Osteoblast (primary cell): ENCODE data around the gene PML. TPM values are rescaled to one million over a fixed set of nuclear protein-coding genes. Genes with fewer than 3 reads are reported as not detected.

Source experiments
- DNase-seq: peaks from one replicate; pipeline ENCODE4 v3.0.0; 2011; ENCODE audit warnings: low spot score, mixed read lengths; ENCODE audit not compliant: insufficient read length; ENCODE audit errors: missing footprints
- H2AFZ ChIP-seq: 2 replicates; pipeline ENCODE4 v1.6.0; 2011; ENCODE audit warnings: mild to moderate bottlenecking, low read length
- H3K27ac ChIP-seq: 2 replicates; pipeline ENCODE4 v1.5.1; 2011; ENCODE audit warnings: mild to moderate bottlenecking, low read depth, low read length, moderate library complexity
- H3K27me3 ChIP-seq: 2 replicates; pipeline ENCODE4 v1.6.0; 2012; ENCODE audit warnings: mild to moderate bottlenecking, control low read depth, inconsistent platforms, low read length, moderate library complexity; ENCODE audit not compliant: insufficient read depth
- H3K36me3 ChIP-seq: 2 replicates; pipeline ENCODE4 v1.5.1; 2011; ENCODE audit warnings: mild to moderate bottlenecking, low read length, control low read depth, moderate library complexity; ENCODE audit not compliant: insufficient read depth
- H3K4me1 ChIP-seq: 2 replicates; pipeline ENCODE4 v1.5.1; 2011; ENCODE audit warnings: mild to moderate bottlenecking, low read length, control low read depth, moderate library complexity; ENCODE audit not compliant: insufficient read depth
- H3K4me2 ChIP-seq: 2 replicates; pipeline ENCODE4 v1.6.0; 2011; ENCODE audit warnings: mild to moderate bottlenecking, low read length; ENCODE audit not compliant: insufficient read depth
- H3K4me3 ChIP-seq: fragments of 200-600 bp; sonication (generic); 3 replicates; pipeline ENCODE4 v1.5.1; 2012; ENCODE audit warnings: mild to moderate bottlenecking, low read length, inconsistent platforms; ENCODE audit not compliant: insufficient read depth
- H3K79me2 ChIP-seq: 2 replicates; pipeline ENCODE4 v1.6.0; 2012; ENCODE audit warnings: mild to moderate bottlenecking, low read length, control low read depth, inconsistent platforms; ENCODE audit not compliant: insufficient read depth
- H3K9me3 ChIP-seq: 2 replicates; pipeline ENCODE4 v1.5.1; 2011; ENCODE audit warnings: low read depth, low read length, control low read depth
- H4K20me1 ChIP-seq: 2 replicates; pipeline ENCODE4 v1.6.0; 2012; ENCODE audit warnings: mild to moderate bottlenecking, low read length, control low read depth; ENCODE audit not compliant: insufficient read depth
- CTCF ChIP-seq: IDR thresholded peaks from 2 replicates; pipeline ENCODE4 v1.5.1; 2011; ENCODE audit warnings: mild to moderate bottlenecking, low read depth, low read length, moderate library complexity; ENCODE audit errors: extremely low read depth
- total RNA-seq: library from RNA; depleted of rRNA; stranded (reverse); fragments of >200 nt; gene quantifications from 2 replicates; pipeline ENCODE4 v1.2.3, GENCODE V29; 2012

Gene PML
- total RNA-seq, 1 donor, result 46.7 TPM

DNA sequence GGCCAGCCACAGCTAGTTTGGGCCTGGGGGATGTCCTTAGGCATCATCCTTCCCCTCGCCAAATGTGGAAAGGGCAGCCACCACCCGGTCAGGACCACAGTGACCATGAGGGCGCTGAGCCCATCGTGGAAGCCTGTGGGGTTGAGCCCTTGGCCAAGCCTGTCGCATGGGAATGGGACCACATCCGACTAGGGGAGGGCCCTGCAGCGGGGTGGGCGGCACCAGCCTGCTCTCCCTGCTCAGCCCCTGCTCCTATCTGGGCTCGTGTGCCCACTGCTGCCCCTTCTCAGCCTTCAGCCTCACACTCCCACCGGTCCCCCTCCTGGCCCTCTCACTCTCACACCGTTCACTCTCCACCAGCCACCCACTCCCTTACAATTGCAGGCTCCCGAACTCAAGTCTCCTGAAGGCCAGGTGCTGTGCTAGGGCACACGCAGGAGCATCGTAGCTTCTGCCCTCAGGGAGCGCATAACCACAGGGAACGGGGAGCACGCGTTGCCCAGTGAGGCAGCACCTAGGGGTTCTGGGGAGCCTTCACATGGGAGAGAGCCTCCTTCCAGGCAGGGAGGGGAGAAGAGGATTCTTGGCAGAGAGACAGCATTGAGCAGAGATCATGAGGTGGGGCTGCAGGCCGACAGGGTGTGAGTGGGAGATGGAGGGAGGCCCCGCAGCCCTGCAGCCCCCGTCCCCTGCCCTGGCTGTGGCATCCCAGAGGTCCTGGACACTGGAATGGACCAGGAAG, 42.2 kb upstream of the PML start:
- peak overlapping the region; percentile 75 for H3K27ac ChIP-seq
- H2AFZ ChIP-seq, result no peak overlapping the region
- no peaks in the 10 kb centered on the region for H3K27me3 ChIP-seq
- peak; percentile 50 for DNase-seq
- H3K79me2 ChIP-seq, result no peaks in the 10 kb centered on the region
- H3K4me2 ChIP-seq, result no peak overlapping the region
- H3K4me1 ChIP-seq, result peaks cover 40% of the 10 kb centered on the region
- H3K36me3 ChIP-seq, result peaks cover 52% of the 10 kb centered on the region
- H3K9me3 ChIP-seq, result no peaks in the 10 kb centered on the region
- H3K4me3 ChIP-seq, result no peak overlapping the region
- H4K20me1 ChIP-seq, result peaks cover 6% of the 10 kb centered on the region
- no peak for TF ChIP-seq CTCF

GRCh38 chr15:73952913-73953750, 41.4 kb upstream of the PML start:
- Histone ChIP-seq H2AFZ (no peak overlapping the region), H3K27ac (no peak overlapping the region)

DNA sequence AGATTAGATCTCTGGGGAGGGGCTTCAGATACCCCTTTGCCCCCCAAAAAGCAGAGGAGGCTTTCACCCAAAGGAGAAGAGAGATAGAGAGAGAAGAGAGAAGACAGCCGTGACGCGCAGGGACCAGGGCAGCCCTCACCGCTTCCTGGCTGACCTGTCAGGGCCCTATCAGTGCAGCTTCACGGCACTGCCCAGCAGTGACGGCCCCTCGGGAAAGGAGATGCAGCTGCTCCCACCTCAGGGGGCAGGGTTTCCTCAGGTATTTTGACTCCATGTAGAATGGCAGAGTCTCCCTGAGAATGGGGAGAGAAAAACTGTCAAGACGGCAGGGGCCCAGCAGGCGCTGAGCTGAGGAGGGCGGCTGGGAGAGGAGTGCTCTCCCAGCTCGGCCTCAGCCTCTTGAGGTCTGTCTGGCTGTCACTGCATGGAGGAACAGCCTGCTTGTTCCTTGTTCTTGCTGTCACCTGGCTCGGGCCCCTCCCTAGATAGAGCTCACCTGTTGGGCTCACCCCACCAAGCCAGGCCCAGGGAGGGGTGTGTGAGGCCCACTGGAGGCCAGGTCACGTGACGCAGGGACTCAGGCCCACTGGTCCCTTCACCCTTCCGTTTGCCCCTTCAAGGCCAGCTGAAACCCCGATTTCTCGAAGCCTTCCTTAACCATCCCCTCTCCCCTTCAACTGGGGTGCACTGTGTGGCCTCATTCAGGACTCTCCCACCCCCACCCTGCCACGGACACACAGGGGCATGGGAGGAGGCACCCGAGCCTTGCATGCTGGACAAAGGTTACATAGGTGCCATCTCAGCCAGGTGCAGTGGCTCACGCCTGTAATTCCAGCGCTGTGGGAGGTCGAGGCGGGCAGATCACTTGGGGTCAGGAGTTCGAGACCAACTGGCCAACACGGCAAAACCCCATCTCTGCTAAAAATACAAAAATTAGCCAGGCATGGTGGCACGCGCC, 40.0 kb upstream of the PML start:
- Histone ChIP-seq H3K9me3 (no peaks in the 10 kb centered on the region), H3K4me1 (peaks cover 58% of the 10 kb centered on the region), H3K27me3 (no peaks in the 10 kb centered on the region), H3K4me2 (no peak overlapping the region), H3K27ac (no peak overlapping the region), H3K79me2 (no peaks in the 10 kb centered on the region), H2AFZ (no peak overlapping the region), H4K20me1 (no peaks in the 10 kb centered on the region), H3K4me3 (no peak overlapping the region), H3K36me3 (peaks cover 31% of the 10 kb centered on the region)
- TF ChIP-seq CTCF, result no peak
- peak; percentile 21 for DNase-seq

More at GRCh38 chr15:73952913-73953750, 41.4 kb upstream of the PML start:
- H3K79me2 ChIP-seq, result no peaks in the 10 kb centered on the region
- H3K4me1 ChIP-seq, result peaks cover 48% of the 10 kb centered on the region
- no peak overlapping the region for H3K4me3 ChIP-seq
- H3K27me3 ChIP-seq, result no peaks in the 10 kb centered on the region
- TF ChIP-seq CTCF, result no peak
- peaks cover 3% of the 10 kb centered on the region for H4K20me1 ChIP-seq
- H3K4me2 ChIP-seq, result no peak overlapping the region
- DNase-seq, result peak; percentile 46
- peaks cover 44% of the 10 kb centered on the region for H3K36me3 ChIP-seq
- H3K9me3 ChIP-seq, result no peaks in the 10 kb centered on the region
